M059J (cell line): ENCODE measurements around the gene PHLDB3. TPM values are rescaled to one million over a fixed set of nuclear protein-coding genes. Genes with fewer than 3 reads are reported as not detected.
A peak's percentile ranks its signal among the peaks of the same experiment; 100 is the strongest.
"Not testable (repeated sequence)": the region's sequence is repeated elsewhere in the genome, so short reads cannot be mapped to it uniquely, and the experiment has no call there.

Experiments used
- DNase-seq: peaks from one replicate; pipeline ENCODE4 v3.0.0-alpha.2; 2012; ENCODE audit warnings: low read depth
- total RNA-seq: library from RNA; depleted of rRNA; stranded (reverse); fragments of >200 nt; shearing (Covaris generic); gene quantifications from 2 replicates; pipeline ENCODE4 v1.2.3, GENCODE V29; 2014; rRNA removed

The PHLDB3 gene
- total RNA-seq: 3.7 and 8.6 TPM in 2 replicates

DNA sequence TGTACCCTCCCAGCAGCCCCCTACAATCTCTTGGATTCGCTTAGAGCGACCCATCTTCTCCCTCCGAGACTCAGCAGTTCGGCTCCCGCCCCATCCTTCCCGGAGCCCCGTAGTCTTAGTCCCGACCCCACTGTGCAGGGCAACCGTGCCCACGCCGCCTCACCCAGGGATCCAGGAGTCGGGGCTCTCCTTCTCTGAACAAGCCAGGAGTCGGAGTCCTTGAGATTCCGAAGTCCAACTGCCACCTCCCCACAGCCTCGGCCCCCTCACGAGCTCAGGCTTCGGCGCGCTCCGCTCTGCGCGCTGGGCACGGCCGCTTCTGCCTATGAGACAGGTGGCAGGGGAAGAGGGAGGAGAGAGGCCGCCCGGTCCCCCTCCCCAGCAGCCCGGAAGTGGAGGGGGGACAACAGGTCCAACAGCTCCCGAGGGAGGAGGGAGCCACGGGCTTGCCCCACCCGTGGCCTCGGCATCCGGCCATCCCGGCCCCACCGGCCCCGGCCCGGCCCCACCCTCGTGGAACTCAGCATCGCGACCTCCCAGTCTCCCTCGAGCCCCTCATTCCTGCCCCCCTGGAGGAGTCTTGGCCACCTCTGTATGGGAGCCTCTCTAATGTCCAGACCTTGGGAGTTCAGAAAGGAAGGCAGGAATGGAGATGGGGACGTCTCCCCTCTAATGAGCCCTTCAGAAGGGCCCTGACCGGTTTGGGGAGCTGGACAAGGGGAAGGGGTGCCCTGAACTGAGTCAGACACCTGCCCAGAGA is at the start of gene PHLDB3:
TSS of gene PHLDB3 (minus strand) at position 321 of the 760 bp plus-strand sequence. CDS start 628 bp downstream, outside the sequence.
- peak; percentile 54 for DNase-seq

DNA sequence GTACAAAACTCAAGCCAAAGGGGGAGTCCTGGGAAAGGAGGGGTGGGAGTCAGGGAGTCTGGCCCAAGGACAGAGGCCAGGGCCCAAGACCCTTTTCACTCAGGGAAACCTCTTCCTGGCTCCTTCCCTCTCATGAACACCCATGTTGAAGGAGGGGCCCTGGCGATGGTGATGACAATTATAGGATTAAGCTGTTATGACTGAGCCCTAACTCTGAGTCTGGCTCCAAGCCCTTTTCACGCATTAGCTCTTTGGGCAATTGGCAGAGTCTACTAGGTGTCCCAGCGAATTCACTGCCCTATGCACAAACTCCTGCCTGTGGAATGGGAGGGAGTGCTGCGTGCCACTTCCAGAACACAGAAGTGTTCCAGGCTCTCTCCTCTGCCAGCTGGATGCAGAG is 49.1 kb upstream of the PHLDB3 start:
- DNase-seq: no peak

GRCh38 chr19:43552616-43553015 is 48.1 kb upstream of the PHLDB3 start:
- DNase-seq: no peak

DNA sequence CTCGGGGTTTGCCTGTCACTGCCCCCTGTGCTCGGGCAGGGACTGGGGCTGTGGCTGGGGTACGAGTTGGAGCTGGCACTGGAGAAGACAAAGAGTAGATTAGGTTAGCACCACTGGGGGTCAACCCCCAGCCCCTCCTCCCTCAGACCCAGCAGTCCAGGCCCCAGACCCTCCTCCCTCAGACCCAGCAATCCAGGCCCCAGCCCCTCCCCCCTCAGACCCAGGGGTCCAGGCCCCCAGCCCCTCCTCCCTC is 47.6 kb upstream of the PHLDB3 start:
- no peak for DNase-seq

- no peak for DNase-seq
Observed at GRCh38 chr19:43551399-43552197, 47.1 kb upstream of the PHLDB3 start.

DNA sequence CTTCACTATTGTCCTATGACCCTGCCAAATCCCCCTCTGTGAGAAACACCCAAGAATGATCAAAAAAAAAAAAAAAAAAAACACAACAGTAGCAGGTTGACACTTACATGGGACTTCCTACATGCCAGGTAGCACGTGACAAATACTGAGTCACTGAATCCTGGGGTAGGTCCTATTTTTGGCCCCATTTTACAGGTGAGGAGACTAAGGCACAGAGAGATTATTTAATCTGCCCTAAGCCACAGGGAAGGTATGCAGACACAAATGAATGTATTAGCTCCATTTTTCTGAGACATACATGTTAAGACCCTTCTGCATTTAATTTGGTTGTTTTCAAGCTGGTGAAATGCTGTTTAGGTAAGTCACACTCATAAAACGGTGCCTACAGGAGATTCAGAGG is 44.2 kb upstream of the PHLDB3 start:
- DNase-seq: no peak

GRCh38 chr19:43547926-43548325 is 43.4 kb upstream of the PHLDB3 start:
- DNase-seq: not testable (repeated sequence)

DNA sequence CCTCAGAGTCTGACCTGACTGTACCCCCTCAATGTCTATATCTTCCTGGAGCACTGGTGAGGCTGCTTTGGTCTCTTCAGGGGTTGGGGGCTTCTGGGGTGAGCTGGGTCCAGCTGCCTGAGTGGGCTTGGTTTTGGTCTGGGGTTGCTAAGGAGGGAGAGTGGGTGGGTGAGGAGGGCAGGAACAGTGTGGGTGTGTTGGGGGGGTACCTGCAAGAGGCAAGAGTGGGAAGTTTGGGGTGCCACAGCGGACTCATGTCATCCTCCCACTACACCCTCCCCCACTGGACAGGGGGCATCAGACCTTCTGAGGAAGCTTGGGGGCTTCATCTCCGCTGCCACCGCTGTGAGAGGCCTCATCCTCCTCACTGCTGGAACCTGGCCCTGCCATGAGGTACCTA is 42.0 kb upstream of the PHLDB3 start:
- no peak for DNase-seq

- no peak for DNase-seq
Observed at GRCh38 chr19:43545981-43546380, 41.4 kb upstream of the PHLDB3 start.

GRCh38 chr19:43545276-43545675 is 40.7 kb upstream of the PHLDB3 start:
- no peak for DNase-seq

DNA sequence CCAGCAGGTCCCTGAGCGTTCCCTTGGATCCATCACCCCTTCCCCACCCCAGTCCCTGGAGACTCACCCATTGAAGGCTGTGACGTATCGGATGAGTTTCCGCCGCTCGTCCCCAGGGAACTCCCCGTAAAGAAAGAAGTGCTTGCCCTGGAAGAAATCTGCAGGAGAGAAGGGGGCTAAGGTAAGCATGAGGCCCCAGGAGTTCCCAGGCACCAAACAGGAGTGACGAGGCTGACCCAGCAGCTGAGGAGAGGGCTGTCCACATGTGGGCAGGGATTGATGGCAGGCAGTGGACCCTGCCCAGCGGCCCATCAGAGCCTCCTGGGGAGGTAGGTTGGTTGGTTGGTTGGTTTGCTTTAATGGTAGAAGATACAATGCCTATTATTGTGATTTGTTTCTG is 39.5 kb upstream of the PHLDB3 start:
- no peak for DNase-seq

DNA sequence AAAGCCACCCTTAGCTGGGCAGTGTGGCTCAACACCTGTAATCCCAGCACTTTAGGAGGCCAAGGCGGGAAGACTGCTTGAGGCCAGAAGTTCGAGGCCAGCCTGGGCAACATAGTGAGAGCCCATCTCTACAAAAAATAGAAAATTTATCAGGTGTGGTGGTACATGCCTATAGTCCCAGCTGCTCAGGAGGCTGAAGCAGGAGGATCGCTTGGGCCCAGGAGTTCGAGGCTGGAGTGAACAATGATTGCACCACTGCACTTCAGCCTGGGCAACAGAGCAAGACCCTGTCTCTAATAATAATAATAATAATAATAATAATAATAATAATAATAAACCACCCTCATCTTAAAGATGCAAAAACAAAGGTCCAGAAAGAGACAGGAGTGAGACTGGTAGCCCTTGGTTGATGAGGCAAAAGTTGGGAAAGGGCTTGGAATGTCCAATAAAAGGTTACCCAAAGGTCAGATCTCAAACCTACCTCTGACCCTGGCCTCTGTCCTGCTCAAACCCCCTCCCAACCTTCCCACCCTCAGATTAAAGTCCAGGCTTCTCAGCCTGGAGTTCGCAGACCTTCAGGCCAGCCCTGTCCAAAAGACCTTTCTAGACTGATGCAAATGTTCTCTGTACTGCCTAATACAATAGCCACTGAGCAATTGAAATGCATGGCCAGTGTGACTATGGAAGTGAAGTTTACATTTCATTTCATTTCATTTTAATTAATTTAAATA is 37.5 kb upstream of the PHLDB3 start:
- no peak for DNase-seq

DNA sequence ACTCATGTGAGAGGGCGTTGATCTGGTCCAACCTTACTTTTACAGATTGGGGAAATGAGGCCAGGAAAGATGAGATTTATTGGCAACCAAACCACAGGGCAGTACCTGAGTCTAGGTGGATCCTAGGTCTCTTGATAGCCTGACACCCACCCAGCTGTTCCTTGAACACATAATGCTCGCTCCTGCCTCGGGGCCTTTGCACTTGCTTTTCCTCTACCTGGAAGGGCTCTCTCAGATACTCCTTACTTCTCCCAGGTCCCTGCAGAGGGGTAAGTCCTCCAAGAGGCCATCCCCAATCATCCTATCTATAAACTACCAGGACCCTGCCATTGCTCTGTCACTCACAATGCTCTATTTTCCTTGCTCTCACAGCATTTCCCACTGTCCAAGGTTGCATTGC is 35.8 kb upstream of the PHLDB3 start:
- no peak for DNase-seq

DNA sequence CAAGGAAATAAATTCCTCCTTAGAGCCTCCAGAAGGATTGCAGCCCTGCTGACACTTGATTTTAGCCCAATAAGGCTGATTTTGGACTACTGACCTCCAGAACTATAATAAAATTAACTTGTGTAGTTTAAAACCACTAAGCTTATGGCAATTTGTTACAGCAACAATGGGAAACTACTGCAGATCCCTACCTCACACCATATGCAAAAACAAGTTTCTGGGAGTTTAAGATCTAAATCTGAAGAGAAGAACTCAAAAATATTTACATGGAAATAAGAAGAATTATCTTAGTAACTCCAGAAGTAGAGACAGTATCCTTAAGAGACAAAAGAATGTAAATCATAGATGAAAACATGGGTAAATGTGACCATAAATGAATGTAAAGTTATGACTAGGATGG is 34.4 kb upstream of the PHLDB3 start:
- no peak for DNase-seq

DNA sequence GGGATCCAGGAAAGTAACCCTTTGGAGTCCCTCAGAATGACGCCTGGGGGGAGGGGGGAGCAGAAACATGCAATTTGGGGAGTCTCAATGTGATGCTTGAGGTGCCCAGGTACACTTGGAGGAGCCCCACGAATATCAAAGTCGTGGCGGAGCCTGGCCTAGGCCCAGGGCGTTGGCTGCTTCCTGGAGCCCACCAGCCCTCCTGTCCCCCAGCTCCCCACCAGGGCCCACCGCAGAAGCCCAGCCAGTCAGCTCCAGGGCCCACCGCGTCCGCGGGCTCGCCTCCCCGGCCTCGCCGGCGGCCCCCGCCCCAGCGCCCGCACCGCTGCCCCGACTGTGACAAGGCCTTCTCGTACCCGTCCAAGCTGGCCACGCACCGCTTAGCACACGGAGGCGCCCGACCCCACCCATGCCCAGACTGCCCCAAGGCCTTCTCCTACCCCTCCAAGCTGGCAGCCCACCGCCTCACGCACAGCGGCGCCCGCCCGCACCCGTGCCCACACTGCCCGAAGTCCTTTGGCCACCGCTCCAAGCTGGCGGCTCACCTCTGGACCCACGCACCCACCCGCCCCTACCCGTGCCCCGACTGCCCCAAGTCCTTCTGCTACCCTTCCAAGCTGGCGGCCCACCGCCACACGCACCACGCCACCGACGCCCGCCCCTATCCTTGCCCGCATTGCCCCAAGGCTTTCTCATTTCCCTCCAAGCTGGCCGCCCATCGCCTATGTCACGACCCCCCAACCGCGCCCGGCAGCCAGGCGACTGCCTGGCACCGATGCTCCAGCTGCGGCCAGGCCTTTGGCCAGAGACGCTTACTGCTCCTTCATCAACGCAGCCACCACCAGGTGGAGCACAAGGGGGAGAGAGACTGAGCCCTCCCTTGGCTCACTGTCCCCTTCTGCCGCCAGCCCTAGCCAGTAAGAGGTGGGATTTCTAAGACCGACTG is 30.5 kb upstream of the PHLDB3 start:
- no peak for DNase-seq

DNA sequence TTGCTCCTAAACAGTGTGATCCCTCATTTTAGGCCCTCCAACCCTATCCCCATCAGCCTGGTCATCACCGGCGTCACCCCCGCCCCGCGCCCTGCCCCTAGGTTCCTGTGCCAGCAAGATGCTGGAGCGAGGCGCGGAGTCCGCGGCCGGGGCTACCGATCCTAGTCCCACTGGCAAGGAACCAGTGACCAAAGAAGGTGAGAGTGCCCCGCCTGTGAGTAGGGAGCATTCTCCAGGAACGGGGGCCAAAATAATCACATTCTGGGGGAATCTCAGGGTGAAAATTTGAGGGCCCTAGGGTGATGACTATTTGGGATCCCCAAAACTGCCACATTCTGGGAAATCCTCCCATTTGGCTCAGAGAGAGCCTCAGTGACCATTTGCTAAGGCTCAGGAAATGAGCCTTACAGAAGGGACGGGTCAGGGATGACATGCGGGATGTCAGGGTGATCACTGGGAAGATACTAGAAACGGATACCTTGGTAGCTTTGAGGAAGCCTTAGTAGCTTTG is 29.8 kb upstream of the PHLDB3 start:
- no peak for DNase-seq

DNA sequence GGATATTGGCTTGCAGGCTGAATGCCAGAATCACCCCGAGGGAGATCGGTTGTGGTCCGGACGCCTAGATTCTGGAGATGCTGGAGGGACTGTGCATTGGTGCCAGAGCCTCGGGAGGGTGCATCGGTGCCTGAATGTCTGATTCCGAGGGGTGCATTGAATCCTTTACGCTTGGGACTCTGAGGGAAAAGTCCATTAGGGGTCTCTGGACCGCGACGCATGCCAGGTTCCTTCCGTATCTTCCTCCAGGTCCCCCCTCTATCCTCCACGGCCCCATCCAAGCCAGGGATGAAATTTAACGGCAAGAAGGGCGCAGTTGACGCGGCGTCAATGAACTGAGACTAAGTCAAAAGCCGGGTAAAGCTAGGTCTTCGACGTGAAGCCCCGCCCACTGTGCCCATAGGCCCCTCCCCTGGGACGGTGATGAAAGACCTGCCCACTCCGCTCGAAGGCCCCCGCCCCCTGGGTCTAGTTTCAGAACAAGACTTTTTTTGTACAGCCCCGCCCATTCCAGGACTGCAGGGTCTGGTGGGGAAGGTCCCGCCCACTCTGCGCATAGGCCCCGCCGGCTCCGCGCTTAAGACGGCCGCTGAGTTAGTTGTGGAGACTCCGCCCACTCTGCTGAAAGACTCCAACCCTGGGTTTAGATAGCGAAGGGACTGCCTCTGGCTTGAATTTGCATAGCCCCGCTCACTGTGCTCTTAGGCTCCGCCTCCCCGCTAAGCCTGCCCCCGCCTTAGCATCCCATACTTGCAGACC is 29.2 kb upstream of the PHLDB3 start:
- DNase-seq: peak; percentile 100

DNA sequence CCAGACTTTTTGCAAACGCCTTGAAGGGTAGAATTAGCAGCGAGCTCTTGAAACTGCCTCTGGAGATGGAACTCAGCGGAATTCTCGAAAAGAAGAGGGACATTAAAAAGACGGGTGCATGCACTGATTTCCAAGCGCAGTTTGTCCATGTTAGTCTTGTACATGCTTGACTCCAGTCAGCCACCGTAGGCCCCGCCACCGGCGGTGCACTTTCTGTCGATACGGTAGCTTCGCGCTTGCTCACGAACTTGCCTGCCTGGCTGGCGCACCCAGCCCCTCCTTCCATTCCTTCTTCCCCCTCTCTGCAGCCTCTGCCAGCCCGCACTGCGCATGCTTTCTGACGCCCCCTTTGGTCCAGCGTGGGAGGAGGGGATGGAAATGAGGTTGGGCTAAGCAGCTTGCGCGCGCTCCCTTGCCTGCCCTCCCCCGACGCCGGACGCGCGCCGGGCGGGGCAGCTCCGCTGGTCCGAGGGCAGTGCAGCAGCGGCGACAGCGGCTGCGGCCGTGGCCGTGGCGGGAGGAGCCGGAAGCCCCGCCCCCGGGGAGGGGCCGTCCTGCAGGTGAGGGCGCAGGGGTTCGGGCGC is 28.5 kb upstream of the PHLDB3 start, which contains the start of gene ZNF575:
TSS of gene ZNF575 (plus strand) at position 227 of the 584 bp plus-strand sequence. CDS start 1,235 bp downstream, outside the sequence.
- DNase-seq: peak; percentile 89

DNA sequence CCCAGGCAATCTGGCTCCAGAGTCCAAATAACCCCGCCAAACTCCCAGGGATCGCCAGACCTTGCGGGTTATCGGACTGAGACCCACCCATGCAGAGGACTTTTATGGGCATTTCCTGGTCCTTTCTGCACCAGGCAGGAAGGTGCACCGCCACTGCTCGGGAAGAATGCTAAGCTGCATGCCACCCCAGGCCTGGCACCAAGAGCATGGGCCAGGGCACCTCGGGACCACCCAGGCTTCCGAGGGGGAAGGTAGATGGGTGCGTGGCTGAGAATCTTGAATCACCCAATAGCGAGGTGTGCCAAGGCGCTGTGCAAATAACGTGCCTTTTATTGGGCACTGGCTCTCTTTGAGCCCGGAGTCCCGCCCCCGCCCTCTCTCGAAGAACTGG is 28.0 kb upstream of the PHLDB3 start:
- DNase-seq: peak; percentile 51
